Adipocyte (in vitro differentiated cells): ENCODE measurements around the gene PHKG2.

ENCODE experiments used
- DNase-seq: peaks from one replicate; pipeline ENCODE4 v3.0.0-alpha.2; 2015; ENCODE audit warnings: low read depth
- H3K27me3 ChIP-seq: replicated peaks from 2 replicates; pipeline ENCODE4 v1.7.0; 2013; ENCODE audit warnings: mild to moderate bottlenecking, low read length, moderate library complexity; ENCODE audit not compliant: control insufficient read depth, insufficient read depth
- H3K36me3 ChIP-seq: 2 replicates; pipeline ENCODE4 v1.7.0; 2013; ENCODE audit warnings: low read length, mild to moderate bottlenecking, moderate library complexity; ENCODE audit not compliant: control insufficient read depth, insufficient read depth, severe bottlenecking
- H3K4me1 ChIP-seq: 2 replicates; pipeline ENCODE4 v1.7.0; 2013; ENCODE audit warnings: mild to moderate bottlenecking, low read length, moderate library complexity; ENCODE audit not compliant: control insufficient read depth, insufficient read depth
- H3K4me3 ChIP-seq: 2 replicates; pipeline ENCODE4 v1.7.0; 2013; ENCODE audit warnings: mild to moderate bottlenecking, low read length, moderate library complexity
- H3K9ac ChIP-seq: 2 replicates; pipeline ENCODE4 v1.7.0; 2013; ENCODE audit warnings: mild to moderate bottlenecking, low read length, moderate library complexity
- H3K9me3 ChIP-seq: 2 replicates; pipeline ENCODE4 v1.7.0; 2013; ENCODE audit warnings: mild to moderate bottlenecking, low read length, moderate library complexity; ENCODE audit not compliant: control insufficient read depth

Gene PHKG2

DNA sequence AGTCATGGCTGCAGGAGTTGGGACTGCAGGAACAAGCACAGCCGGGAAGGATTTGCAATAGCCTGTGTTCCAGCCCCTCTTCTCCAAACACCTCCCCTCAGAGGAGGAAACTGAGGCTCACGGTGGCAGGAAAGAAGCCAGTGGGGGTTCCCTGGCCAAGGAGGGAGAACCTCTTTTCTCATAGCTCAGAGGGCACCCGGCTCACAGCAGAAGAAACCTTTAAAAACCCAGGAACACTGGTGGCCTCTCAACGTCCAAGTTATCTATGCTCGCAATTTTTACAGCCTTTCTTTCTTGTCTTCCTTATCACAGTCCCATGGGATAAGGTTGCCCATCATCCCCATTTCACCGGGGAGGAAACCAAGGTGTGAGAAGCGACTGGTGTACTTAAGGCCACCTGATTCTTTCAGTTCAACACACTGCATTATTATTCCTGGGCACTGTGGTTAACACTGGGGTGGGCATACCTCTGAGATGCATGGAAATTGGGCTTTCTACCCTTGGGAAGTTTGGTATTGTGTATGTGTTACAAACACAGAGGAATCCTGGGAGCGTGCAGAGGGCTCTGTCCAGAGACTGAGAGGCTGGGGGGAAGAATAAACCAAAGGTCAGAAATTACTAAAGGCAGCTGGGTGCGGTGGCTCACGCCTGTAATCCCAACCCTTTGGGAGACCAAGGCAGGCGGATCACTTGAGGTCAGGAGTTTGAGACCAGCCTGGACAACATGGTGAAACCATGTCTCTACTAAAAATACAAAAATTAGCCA is 39.6 kb downstream of the PHKG2 start:
- H3K4me1 ChIP-seq = peaks cover 19% of the 10 kb centered on the region
- peaks cover 10% of the 10 kb centered on the region for H3K36me3 ChIP-seq
- H3K27me3 ChIP-seq = no peaks in the 10 kb centered on the region
- no peaks in the 10 kb centered on the region for H3K9me3 ChIP-seq
- peak overlapping the region; percentile 93 for H3K4me3 ChIP-seq
- DNase-seq = no peak
- peak overlapping the region; percentile 97 for H3K9ac ChIP-seq

DNA sequence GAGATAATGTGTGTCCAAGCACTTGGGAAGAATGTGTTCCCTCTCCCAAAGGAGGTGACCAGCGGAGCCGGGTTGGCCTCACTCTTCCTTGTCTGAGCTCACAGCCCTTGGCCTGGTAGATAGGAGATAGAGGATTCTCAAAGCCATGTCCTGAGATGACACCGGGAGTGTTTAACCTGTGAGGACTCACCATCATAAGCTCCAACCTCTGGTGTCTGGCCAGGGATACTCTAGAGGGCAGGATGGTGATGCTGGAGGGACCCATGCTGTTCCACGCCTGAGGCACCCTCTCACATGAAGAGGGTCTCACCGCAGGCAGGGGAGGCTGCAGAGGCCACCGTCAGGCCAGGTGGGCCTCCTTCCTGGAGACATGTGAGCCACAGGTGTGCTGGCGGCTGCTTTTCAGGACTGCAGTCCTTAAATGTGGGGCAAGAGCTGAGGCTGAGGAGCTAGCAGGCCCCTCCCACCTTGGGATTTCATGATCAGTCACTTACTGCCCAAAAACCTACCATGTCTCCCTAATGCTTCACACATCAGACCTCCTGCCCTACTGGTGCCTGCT is 45.4 kb downstream of the PHKG2 start:
- Histone ChIP-seq H3K27me3 (no peaks in the 10 kb centered on the region), H3K9ac (no peak overlapping the region), H3K4me3 (no peak overlapping the region), H3K9me3 (no peaks in the 10 kb centered on the region), H3K4me1 (peaks cover 3% of the 10 kb centered on the region), H3K36me3 (no peaks in the 10 kb centered on the region)
- DNase-seq = no peak

GRCh38 chr16:30794634-30795033 is 46.4 kb downstream of the PHKG2 start:
- Histone ChIP-seq H3K27me3 (no peaks in the 10 kb centered on the region), H3K9me3 (no peaks in the 10 kb centered on the region), H3K36me3 (no peaks in the 10 kb centered on the region), H3K4me1 (peaks cover 3% of the 10 kb centered on the region), H3K4me3 (no peak overlapping the region), H3K9ac (no peak overlapping the region)
- DNase-seq = no peak

DNA sequence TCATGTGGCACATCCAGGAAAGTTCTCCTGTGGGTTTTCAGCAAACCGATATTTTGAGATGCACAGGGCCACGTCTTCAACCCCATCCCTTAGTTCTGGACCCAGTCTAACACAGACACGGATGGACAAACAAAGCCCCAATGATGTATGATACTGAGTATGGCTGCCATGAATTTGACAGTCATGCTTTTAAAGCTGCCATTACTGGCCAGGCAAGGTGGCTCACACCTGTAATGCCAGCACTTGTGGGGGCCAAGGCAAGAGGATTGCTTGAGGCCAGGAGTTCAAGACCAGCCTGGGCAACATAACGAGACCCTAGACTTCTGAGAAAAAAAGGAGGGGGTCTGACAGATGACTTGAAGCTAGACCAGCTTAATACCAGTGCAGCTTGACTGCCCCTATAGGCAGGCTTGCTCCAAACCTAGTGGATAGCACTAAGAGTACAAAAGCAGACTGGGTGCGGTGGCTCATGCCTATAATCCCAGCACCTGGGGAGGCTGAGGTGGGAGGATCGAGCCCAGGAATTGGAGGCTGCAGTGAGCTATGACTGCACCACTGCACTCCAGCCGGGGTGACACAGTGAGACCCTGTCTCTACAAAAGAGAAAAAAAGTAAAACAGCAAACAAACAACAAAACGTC is 49.6 kb downstream of the PHKG2 start:
- Histone ChIP-seq H3K9me3 (no peaks in the 10 kb centered on the region), H3K27me3 (no peaks in the 10 kb centered on the region), H3K9ac (no peak overlapping the region), H3K4me1 (peaks cover 3% of the 10 kb centered on the region), H3K36me3 (no peaks in the 10 kb centered on the region), H3K4me3 (no peak overlapping the region)
- no peak for DNase-seq
